Endothelial cell of coronary artery (primary cell): ENCODE data around the gene TRAPPC3. TPM values are rescaled to one million over a fixed set of nuclear protein-coding genes. Genes with fewer than 3 reads are reported as not detected.

ENCODE experiments used
- total RNA-seq: library from RNA; depleted of rRNA; stranded (reverse); fragments of >200 nt; gene quantifications from 2 replicates; pipeline ENCODE4 v1.2.3, GENCODE V29; 2014

TRAPPC3 gene
- 89.8 and 95.6 TPM in 2 replicates for total RNA-seq

DNA sequence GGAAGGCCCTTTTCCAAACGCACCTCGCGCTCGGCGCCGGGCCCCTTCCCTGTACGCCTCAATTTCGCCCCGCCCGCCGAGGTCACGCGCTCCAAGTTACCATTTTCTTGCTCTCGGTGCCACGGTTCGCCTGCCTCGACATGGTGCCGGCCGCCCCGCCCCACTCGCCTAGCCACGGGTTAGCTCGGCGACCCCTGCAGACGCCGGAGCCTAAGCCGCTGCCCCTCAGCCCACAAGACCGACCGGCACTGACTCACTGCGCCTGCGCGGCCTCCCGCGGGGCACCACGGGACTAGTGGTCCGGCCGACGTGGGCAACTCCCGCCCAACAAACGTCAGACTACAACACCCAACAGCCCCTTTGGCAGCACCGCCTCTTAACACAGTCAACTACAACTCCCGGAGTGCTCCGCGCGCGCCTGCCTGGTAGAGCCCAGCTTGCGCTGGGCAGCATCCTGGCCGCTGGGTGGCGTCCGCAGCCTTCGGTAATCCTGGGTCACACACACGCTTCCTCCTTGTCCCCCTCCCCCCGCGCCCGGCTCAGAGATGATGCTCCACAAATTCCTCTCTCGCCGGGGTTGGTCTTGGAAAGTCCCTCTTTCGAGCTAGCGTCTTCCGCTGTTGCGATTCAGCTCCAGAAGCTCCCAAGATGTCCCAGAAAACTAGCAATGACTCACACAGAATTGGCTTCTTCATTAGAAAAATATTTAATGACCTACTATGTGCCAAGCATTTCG is at the start of gene TRAPPC3:
Gene TRAPPC3, minus strand, starts transcription at position 250 of the 736 bp plus-strand sequence. Its CDS starts 108 bp downstream, at position 142.

DNA sequence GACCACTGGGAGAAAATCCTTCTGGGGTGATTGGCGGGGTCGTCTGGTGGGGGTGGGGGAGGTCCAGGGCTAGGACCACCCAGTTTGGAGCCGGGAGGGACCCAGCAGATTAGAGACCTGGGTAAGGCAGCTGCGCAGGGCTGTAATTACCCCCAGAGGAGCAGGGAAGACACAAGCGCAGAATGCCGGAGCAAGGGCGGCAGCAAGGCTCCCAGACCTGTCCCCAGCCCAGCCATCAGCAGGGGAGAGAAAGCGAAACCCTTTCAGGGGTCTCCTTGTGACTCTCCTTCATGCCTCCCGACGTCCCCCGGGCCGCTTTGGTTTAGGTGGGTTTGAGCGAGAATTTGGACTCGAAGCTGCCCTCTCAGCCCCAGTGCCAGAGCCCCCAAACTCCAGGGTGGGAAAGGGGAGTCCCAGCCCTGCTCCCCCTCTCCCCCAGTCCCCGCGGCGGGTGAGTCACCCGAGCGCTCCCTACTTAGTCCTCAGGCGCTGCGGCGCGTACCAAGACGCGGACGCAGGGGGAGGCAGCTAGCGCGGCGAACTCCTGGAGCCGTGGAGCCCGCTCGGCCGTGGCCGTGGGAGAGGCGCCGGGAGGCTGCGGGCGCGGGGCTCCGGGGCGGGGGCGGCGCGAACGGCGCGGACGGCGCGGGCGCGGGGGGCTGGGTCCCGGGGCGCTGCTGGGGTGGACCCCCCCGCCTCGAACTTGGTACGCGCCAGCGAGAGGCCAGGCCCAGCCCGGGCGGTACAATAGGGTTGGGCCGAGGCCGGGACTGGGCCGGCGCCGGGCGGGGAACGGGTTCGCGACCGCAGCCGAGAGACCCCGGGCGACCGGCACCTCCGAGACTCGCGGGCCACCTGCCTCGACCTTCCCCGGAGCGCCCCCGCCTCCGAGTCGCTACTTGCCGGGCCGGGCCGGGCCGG is 6.4 kb upstream of the TRAPPC3 start, which contains the start of gene MAP7D1:
Gene MAP7D1, plus strand, starts transcription at position 753 of the 921 bp plus-strand sequence. CDS start 258 bp downstream, outside the sequence.

DNA sequence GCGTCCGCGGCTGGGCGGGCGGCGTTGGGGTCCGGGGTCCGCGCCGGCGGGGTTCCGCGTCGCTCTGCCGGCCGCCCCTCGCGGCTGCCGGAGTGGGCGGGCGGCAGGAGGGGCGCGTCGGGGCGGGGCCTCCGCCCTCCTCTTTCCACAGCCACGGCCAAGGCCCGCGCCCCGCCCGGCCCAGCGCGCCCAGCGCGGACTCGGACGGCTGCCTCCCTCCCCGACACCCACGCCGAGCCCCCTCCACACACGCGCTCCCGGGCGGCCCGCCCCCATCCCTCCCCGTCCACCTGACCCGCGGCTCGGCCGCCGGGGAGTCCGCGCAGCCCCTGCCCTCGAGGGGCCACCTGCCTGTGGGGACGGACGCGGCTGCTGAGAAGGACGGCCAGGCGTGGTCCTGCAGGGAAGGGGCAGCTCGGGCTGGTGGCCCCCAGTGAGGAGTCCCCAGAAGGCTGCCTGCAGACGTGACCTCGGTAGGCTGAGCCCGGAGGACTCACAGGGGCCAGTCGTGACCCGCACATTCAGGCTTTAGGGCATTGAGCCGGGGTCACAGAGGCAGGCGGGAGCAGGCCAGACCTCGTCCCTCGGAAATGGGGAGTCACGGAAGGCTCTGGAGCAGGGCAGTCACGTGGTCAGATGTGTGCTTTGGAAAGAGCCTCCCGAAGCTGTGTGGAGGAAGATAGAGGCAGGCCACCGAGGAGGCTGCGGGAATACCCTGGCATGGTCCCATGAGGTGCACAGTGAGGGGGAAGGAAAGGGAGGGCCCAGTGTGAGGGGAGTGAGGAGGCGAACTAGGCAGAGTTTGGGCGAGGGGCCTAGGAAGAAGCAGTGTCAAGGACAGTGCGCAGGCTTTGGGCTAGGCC is 23.9 kb downstream of the TRAPPC3 start, which contains the start of gene COL8A2:
Gene COL8A2, minus strand, starts transcription at position 94 of the 863 bp plus-strand sequence. CDS start 24,980 bp downstream, outside the sequence.

DNA sequence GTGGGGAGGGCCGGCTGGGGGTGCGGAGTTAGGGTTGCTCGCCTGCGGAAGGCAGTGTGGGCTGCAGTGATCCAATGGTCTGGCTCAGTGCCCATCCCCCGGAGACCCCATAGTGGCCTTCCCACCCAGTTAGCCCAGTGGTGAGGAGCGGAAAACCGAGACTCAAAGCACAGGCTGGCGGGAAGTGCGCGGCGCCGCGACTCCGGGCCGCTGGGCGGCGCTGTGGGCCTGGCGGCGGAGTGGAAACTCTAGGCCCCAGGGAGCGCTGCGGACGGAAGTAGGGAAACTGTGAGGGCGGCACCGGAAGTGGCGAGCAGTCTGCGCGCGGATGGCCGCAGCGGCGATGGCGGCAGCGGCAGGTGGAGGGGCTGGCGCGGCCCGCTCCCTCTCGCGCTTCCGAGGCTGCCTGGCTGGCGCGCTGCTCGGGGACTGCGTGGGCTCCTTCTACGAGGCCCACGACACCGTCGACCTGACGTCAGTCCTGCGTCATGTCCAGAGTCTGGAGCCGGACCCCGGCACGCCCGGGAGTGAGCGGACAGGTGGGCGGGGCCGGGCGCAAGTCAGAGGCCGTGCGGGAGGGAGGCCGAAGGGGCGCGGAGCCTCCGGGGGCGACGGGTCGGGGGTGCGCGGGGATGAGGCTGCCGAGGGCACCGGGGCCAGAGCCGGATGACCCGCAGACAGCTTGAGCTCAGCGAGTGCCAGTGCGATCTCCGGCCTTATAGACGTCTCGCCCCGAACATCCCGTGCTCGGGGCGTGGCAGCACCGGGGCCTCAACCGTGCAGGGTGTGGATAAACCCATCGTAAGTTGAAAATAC is 60.5 kb downstream of the TRAPPC3 start, which contains the start of gene ADPRS:
Gene ADPRS, plus strand, starts transcription at position 316 of the 816 bp plus-strand sequence. Its CDS starts 13 bp downstream, at position 329.

Other genes with a start within 250 kb of the TRAPPC3 start
- gene AGO3, start 218.4 kb downstream of the TRAPPC3 start, total RNA-seq = 8.5 and 14.2 TPM in 2 replicates
- gene TEKT2, start 65.4 kb downstream of the TRAPPC3 start, total RNA-seq = 0.09 TPM in 1 of 2 replicates, not detected in the other
- 32.7 and 33.1 TPM in 2 replicates for gene ADPRS, start 60.6 kb downstream of the TRAPPC3 start, total RNA-seq
- 0.09 and 1.3 TPM in 2 replicates for gene COL8A2, start 24.3 kb downstream of the TRAPPC3 start, total RNA-seq
- gene MAP7D1, start 6.7 kb upstream of the TRAPPC3 start, total RNA-seq = 76.5 and 95.7 TPM in 2 replicates
- 85.6 and 102 TPM in 2 replicates for gene THRAP3, start 75.0 kb upstream of the TRAPPC3 start, total RNA-seq
- gene SH3D21, start 156.9 kb upstream of the TRAPPC3 start, total RNA-seq = 0.63 and 3.9 TPM in 2 replicates
- 88.8 and 145 TPM in 2 replicates for gene EVA1B, start 174.2 kb upstream of the TRAPPC3 start, total RNA-seq
- 14.1 and 20.1 TPM in 2 replicates for gene STK40, start 236.4 kb upstream of the TRAPPC3 start, total RNA-seq
- gene LSM10, start 248.4 kb upstream of the TRAPPC3 start, total RNA-seq = 8.7 and 11.6 TPM in 2 replicates